ENCODE measurements around the gene TJP3. TPM values are rescaled to one million over a fixed set of nuclear protein-coding genes. Genes with fewer than 3 reads are reported as not detected.

The TJP3 gene
- total RNA-seq, 2 donors from 2014 or later: 268 to 296 TPM

- H3K4me3 ChIP-seq: no peak overlapping the region
- no peaks in the 10 kb centered on the region for H3K9me3 ChIP-seq
- intact Hi-C loops (cut with DNase I): no loop called here
- H3K36me3 ChIP-seq: peaks cover 7% of the 10 kb centered on the region
- DNase-seq: no peak
- TF ChIP-seq CTCF (IDR thresholded peaks at IDR 0.05): no peak
- no peak overlapping the region for H3K9ac ChIP-seq (ENCODE audit: low read depth in 2 of 2, low read length in 2 of 2)
- H3K4me1 ChIP-seq: no peaks in the 10 kb centered on the region
- no peak overlapping the region for H3K27ac ChIP-seq
- H3K27me3 ChIP-seq: no peaks in the 10 kb centered on the region
These were observed 32.2 kb downstream of the TJP3 start for GRCh38 chr19:3740431-3740830.

- intact Hi-C loops (cut with DNase I): no loop called here
- no peak for DNase-seq
- TF ChIP-seq CTCF (IDR thresholded peaks at IDR 0.05): no peak
- no peaks in the 10 kb centered on the region for H3K27me3 ChIP-seq
- peaks cover 2% of the 10 kb centered on the region for H3K36me3 ChIP-seq
- H3K27ac ChIP-seq: no peak overlapping the region
- no peaks in the 10 kb centered on the region for H3K9me3 ChIP-seq
- no peak overlapping the region for H3K9ac ChIP-seq (ENCODE audit: low read depth in 2 of 2, low read length in 2 of 2)
- no peaks in the 10 kb centered on the region for H3K4me1 ChIP-seq
- H3K4me3 ChIP-seq: no peak overlapping the region
These were observed 35.3 kb downstream of the TJP3 start for GRCh38 chr19:3743486-3743885.

- H3K27me3 ChIP-seq: no peaks in the 10 kb centered on the region
- TF ChIP-seq CTCF (IDR thresholded peaks at IDR 0.05): no peak
- H3K4me1 ChIP-seq: no peaks in the 10 kb centered on the region
- intact Hi-C loops (cut with DNase I): no loop called here
- no peak for DNase-seq
- H3K36me3 ChIP-seq: peaks cover 5% of the 10 kb centered on the region
- H3K9ac ChIP-seq (ENCODE audit: low read depth in 2 of 2, low read length in 2 of 2): no peak overlapping the region
- H3K27ac ChIP-seq: no peak overlapping the region
- no peaks in the 10 kb centered on the region for H3K9me3 ChIP-seq
- H3K4me3 ChIP-seq: no peak overlapping the region
These were observed 37.3 kb downstream of the TJP3 start for GRCh38 chr19:3745363-3746045.

GRCh38 chr19:3746371-3747056 lies 38.3 kb downstream of the TJP3 start:
- Histone ChIP-seq H3K9me3 (no peaks in the 10 kb centered on the region), H3K9ac (ENCODE audit: low read depth in 2 of 2, low read length in 2 of 2) (no peak overlapping the region), H3K36me3 (peaks cover 10% of the 10 kb centered on the region), H3K4me1 (no peaks in the 10 kb centered on the region), H3K27ac (no peak overlapping the region), H3K27me3 (no peaks in the 10 kb centered on the region), H3K4me3 (no peak overlapping the region)
- DNase-seq: no peak
- intact Hi-C loops (cut with DNase I): no loop called here
- no peak for TF ChIP-seq CTCF (IDR thresholded peaks at IDR 0.05)

GRCh38 chr19:3748965-3749364 lies 40.8 kb downstream of the TJP3 start:
- Histone ChIP-seq H3K27ac (no peak overlapping the region), H3K36me3 (peaks cover 10% of the 10 kb centered on the region), H3K9ac (ENCODE audit: low read depth in 2 of 2, low read length in 2 of 2) (no peak overlapping the region), H3K4me1 (no peaks in the 10 kb centered on the region), H3K9me3 (no peaks in the 10 kb centered on the region), H3K27me3 (no peaks in the 10 kb centered on the region), H3K4me3 (no peak overlapping the region)
- DNase-seq: no peak
- TF ChIP-seq CTCF (IDR thresholded peaks at IDR 0.05): no peak
- intact Hi-C loops (cut with DNase I): no loop called here

Data from colonic mucosa (tissue), 4 donors.